ENCODE measurements around the gene MBNL3. TPM values are rescaled to one million over a fixed set of nuclear protein-coding genes. Genes with fewer than 3 reads are reported as not detected.
"Not testable (repeated sequence)": the region's sequence is repeated elsewhere in the genome, so short reads cannot be mapped to it uniquely, and the experiment has no call there.

Gene MBNL3
- polyA plus RNA-seq, 1 donor from 2014 or later = 71.2 TPM

- Mint-ChIP-seq H3K27ac (no peak overlapping the region), H3K4me1 (peaks cover 0 to 6% (median 0%) of the 10 kb centered on the region in 3 donors), H3K4me3 (no peak overlapping the region), H3K9me3 (no peaks in the 10 kb centered on the region), H3K27me3 (no peaks in the 10 kb centered on the region), H3K36me3 (no peaks in the 10 kb centered on the region)
Observed at GRCh38 chrX:132467026-132467425, 21.8 kb downstream of the MBNL3 start.

- H3K9me3 Mint-ChIP-seq = no peaks in the 10 kb centered on the region
- no peaks in the 10 kb centered on the region for H3K27me3 Mint-ChIP-seq
- H3K4me1 Mint-ChIP-seq = peaks cover 0 to 4% (median 0%) of the 10 kb centered on the region in 3 donors
- H3K36me3 Mint-ChIP-seq = no peaks in the 10 kb centered on the region
- H3K27ac Mint-ChIP-seq = no peak overlapping the region
- no peak overlapping the region for H3K4me3 Mint-ChIP-seq
Observed at GRCh38 chrX:132463411-132463810, 25.4 kb downstream of the MBNL3 start.

- peaks cover 0 to 3% (median 0%) of the 10 kb centered on the region in 3 donors for H3K4me1 Mint-ChIP-seq
- no peaks in the 10 kb centered on the region for H3K36me3 Mint-ChIP-seq
- no peak overlapping the region for H3K27ac Mint-ChIP-seq
- H3K9me3 Mint-ChIP-seq = no peaks in the 10 kb centered on the region
- no peak overlapping the region for H3K4me3 Mint-ChIP-seq
- H3K27me3 Mint-ChIP-seq = no peaks in the 10 kb centered on the region
Observed at GRCh38 chrX:132461886-132462285, 27.0 kb downstream of the MBNL3 start.

GRCh38 chrX:132452911-132453550, 35.8 kb downstream of the MBNL3 start:
- peaks cover 14% of the 10 kb centered on the region for H3K27me3 Mint-ChIP-seq

GRCh38 chrX:132445909-132446308, 42.9 kb downstream of the MBNL3 start:
- H3K4me1 Mint-ChIP-seq, H3K36me3 Mint-ChIP-seq, H3K27ac Mint-ChIP-seq, H3K27me3 Mint-ChIP-seq, H3K4me3 Mint-ChIP-seq: not testable (repeated sequence)
- peaks cover 8 to 11% (median 10%) of the 10 kb centered on the region in 3 donors for H3K9me3 Mint-ChIP-seq

More at GRCh38 chrX:132452911-132453550, 35.8 kb downstream of the MBNL3 start:
- H3K4me3 Mint-ChIP-seq = no peak overlapping the region
- H3K36me3 Mint-ChIP-seq = peaks cover 6% of the 10 kb centered on the region
- peak overlapping the region in 1 of 3 donors; percentile 14 for H3K27ac Mint-ChIP-seq
- peaks cover 0 to 3% (median 0%) of the 10 kb centered on the region in 3 donors for H3K4me1 Mint-ChIP-seq
- peaks cover 4 to 6% (median 5%) of the 10 kb centered on the region in 3 donors for H3K9me3 Mint-ChIP-seq

GRCh38 chrX:132444936-132445335, 43.9 kb downstream of the MBNL3 start:
- H3K4me3 Mint-ChIP-seq = no peak overlapping the region
- H3K27me3 Mint-ChIP-seq = peaks cover 6% of the 10 kb centered on the region
- peaks cover 5 to 8% (median 8%) of the 10 kb centered on the region in 3 donors for H3K9me3 Mint-ChIP-seq
- peak overlapping the region in 1 of 3 donors; percentile 69 for H3K27ac Mint-ChIP-seq
- peaks cover 6% of the 10 kb centered on the region for H3K36me3 Mint-ChIP-seq
- H3K4me1 Mint-ChIP-seq = peaks cover 4 to 8% (median 5%) of the 10 kb centered on the region in 3 donors

- peaks cover under 1% of the 10 kb centered on the region for H3K27me3 Mint-ChIP-seq
- H3K4me1 Mint-ChIP-seq = peaks cover 4 to 8% (median 5%) of the 10 kb centered on the region in 3 donors
Observed at GRCh38 chrX:132443196-132444135, 45.4 kb downstream of the MBNL3 start.

GRCh38 chrX:132442691-132443090, 46.1 kb downstream of the MBNL3 start:
- peaks cover 3 to 8% (median 5%) of the 10 kb centered on the region in 3 donors for H3K4me1 Mint-ChIP-seq
- H3K36me3 Mint-ChIP-seq = peaks cover 2% of the 10 kb centered on the region
- H3K27ac Mint-ChIP-seq = peak overlapping the region in 1 of 3 donors; percentile 71
- peaks cover 4 to 5% (median 5%) of the 10 kb centered on the region in 3 donors for H3K9me3 Mint-ChIP-seq
- H3K27me3 Mint-ChIP-seq = no peaks in the 10 kb centered on the region
- H3K4me3 Mint-ChIP-seq = no peak overlapping the region

More at GRCh38 chrX:132443196-132444135, 45.4 kb downstream of the MBNL3 start:
- Mint-ChIP-seq H3K36me3 (peaks cover 2% of the 10 kb centered on the region), H3K27ac (no peak overlapping the region), H3K9me3 (peaks cover 4 to 5% (median 5%) of the 10 kb centered on the region in 3 donors), H3K4me3 (no peak overlapping the region)

- Mint-ChIP-seq H3K4me3 (no peak overlapping the region), H3K27ac (no peak overlapping the region), H3K4me1 (peaks cover 0 to 1% (median 0%) of the 10 kb centered on the region in 3 donors), H3K27me3 (peaks cover 4% of the 10 kb centered on the region), H3K9me3 (no peaks in the 10 kb centered on the region), H3K36me3 (peaks cover 1% of the 10 kb centered on the region)
Observed at GRCh38 chrX:132435222-132435621, 53.6 kb downstream of the MBNL3 start.

GRCh38 chrX:132433551-132433950, 55.3 kb downstream of the MBNL3 start:
- peaks cover 0 to 1% (median 0%) of the 10 kb centered on the region in 3 donors for H3K4me1 Mint-ChIP-seq
- no peaks in the 10 kb centered on the region for H3K9me3 Mint-ChIP-seq
- H3K27ac Mint-ChIP-seq = peak overlapping the region in 1 of 3 donors; percentile 43
- no peak overlapping the region for H3K4me3 Mint-ChIP-seq
- H3K27me3 Mint-ChIP-seq = peaks cover 4% of the 10 kb centered on the region
- H3K36me3 Mint-ChIP-seq = peaks cover 1% of the 10 kb centered on the region

- Mint-ChIP-seq H3K36me3 (peaks cover 1% of the 10 kb centered on the region), H3K4me1 (peaks cover 0 to 1% (median 0%) of the 10 kb centered on the region in 3 donors), H3K9me3 (no peaks in the 10 kb centered on the region), H3K27me3 (peaks cover 4% of the 10 kb centered on the region), H3K4me3 (no peak overlapping the region), H3K27ac (no peak overlapping the region)
Observed at GRCh38 chrX:132433001-132433400, 55.8 kb downstream of the MBNL3 start.

GRCh38 chrX:132428896-132429295, 59.9 kb downstream of the MBNL3 start:
- peaks cover 3 to 8% (median 5%) of the 10 kb centered on the region in 3 donors for H3K4me1 Mint-ChIP-seq
- H3K36me3 Mint-ChIP-seq = peaks cover 1% of the 10 kb centered on the region
- peaks cover 2% of the 10 kb centered on the region for H3K27me3 Mint-ChIP-seq
- peak overlapping the region in 1 of 3 donors; percentile 13 for H3K27ac Mint-ChIP-seq
- H3K4me3 Mint-ChIP-seq = no peak overlapping the region
- H3K9me3 Mint-ChIP-seq = no peaks in the 10 kb centered on the region

- Mint-ChIP-seq H3K4me3 (peak overlapping the region in 1 of 4 donors; percentile 13), H3K4me1 (peaks cover 4 to 10% (median 5%) of the 10 kb centered on the region in 3 donors), H3K27me3 (no peaks in the 10 kb centered on the region), H3K36me3 (peaks cover 1% of the 10 kb centered on the region), H3K27ac (no peak overlapping the region), H3K9me3 (no peaks in the 10 kb centered on the region)
Observed at GRCh38 chrX:132426695-132427281, 62.0 kb downstream of the MBNL3 start.

GRCh38 chrX:132425744-132426318, 63.0 kb downstream of the MBNL3 start:
- Mint-ChIP-seq H3K4me3 (no peak overlapping the region), H3K27ac (no peak overlapping the region), H3K4me1 (peaks cover 4 to 10% (median 5%) of the 10 kb centered on the region in 3 donors), H3K9me3 (no peaks in the 10 kb centered on the region), H3K27me3 (no peaks in the 10 kb centered on the region), H3K36me3 (no peaks in the 10 kb centered on the region)
